Testis (tissue), 2 donors: ENCODE measurements around the gene ROBO1.

Source experiments
- CTCF ChIP-seq, 3 experiments: fragments of 450-650 bp in 2 of 3; fragments of 200-600 bp in 1 of 3; sonication (generic) in 1 of 3; IDR thresholded peaks; one replicate each; pipeline ENCODE4 v1.5.1; 2016 to 2019; ENCODE audit warnings: antibody characterized with exemption in 3 of 3, mild to moderate bottlenecking in 2 of 3, moderate library complexity in 1 of 3
- POLR2A ChIP-seq: fragments of 450-650 bp; IDR thresholded peaks from one replicate; pipeline ENCODE4 v1.6.1; 2017; ENCODE audit warnings: antibody characterized with exemption, mild to moderate bottlenecking, moderate library complexity

- TF ChIP-seq CTCF (IDR thresholded peaks at IDR 0.05) (no peak), POLR2A (no peak)
Observed at GRCh38 chr3:79148786-79149185, 619.0 kb downstream of the ROBO1 start.
